Activated CD4-positive, alpha-beta T cell treated with anti-CD3 and anti-CD28 coated beads, Interleukin-2, amount 10 ng/mL, durations not matched to agents 24 days and 14 days (primary cell): ENCODE results near the gene FBXW8. TPM values are rescaled to one million over a fixed set of nuclear protein-coding genes. Genes with fewer than 3 reads are reported as not detected.

ENCODE experiments used
- DNase-seq: peaks from one replicate; pipeline ENCODE4 v3.0.0; 2022
- H3K27ac Mint-ChIP-seq: one replicate; pipeline ENCODE4 v1.8.0; 2022; ENCODE audit warnings: mild to moderate bottlenecking, mixed read lengths
- H3K27me3 Mint-ChIP-seq: one replicate; pipeline ENCODE4 v1.8.0; 2022; ENCODE audit warnings: mixed read lengths
- H3K36me3 Mint-ChIP-seq: one replicate; pipeline ENCODE4 v1.8.0; 2022; ENCODE audit warnings: low read depth, mild to moderate bottlenecking, mixed read lengths
- H3K4me1 Mint-ChIP-seq: one replicate; pipeline ENCODE4 v1.8.0; 2021; ENCODE audit warnings: mixed read lengths
- H3K4me3 Mint-ChIP-seq: one replicate; pipeline ENCODE4 v1.8.0; 2022; ENCODE audit warnings: mild to moderate bottlenecking, moderate library complexity, mixed read lengths
- H3K9me3 Mint-ChIP-seq: one replicate; pipeline ENCODE4 v1.8.0; 2021; ENCODE audit warnings: mixed read lengths
- intact Hi-C: fragments of 100-400 bp; cut with micrococcal nuclease; formaldehyde crosslinking; loops from one replicate; pipeline ENCODE4 v1.15.1; 2023
- total RNA-seq: library from RNA; stranded (reverse); gene quantifications from 2 replicates; pipeline ENCODE4 v1.2.3, GENCODE V29; 2022

Gene FBXW8
- total RNA-seq, 1 donor from 2014 or later: 6.2 TPM

DNA sequence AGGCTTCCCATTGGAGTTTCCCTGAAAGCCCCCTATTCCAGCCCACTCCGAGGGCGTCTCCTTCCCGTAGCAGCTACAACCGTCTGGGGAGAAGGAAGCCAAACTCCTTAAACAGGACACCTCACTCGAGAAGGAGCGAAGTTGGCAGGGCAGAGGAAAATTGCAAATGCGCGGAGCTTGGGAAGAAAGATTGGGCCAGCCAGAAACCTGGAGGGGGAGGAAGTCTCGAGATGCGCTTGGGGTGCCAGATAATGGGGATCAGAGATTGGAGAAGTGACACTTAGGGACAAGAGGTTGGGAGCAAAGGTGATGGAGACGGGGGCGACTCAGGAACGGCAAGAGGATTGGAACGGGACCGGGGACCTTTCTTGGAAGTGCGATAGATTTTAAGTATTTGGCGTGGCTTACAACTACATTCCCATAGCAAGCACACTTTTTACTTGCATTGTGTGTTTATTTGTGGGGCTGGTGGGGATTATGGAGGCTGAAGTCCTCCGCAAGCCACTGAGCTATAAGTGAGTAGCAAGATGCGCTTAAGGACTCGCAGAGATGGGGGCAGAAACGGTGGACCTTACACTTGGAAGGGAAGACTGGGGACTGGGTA, 30.4 kb upstream of the FBXW8 start:
- intact Hi-C loops: no loop called here
- Mint-ChIP-seq H3K27me3 (peaks cover 86% of the 10 kb centered on the region), H3K27ac (peak overlapping the region; percentile 22), H3K4me1 (peaks cover 25% of the 10 kb centered on the region), H3K9me3 (no peaks in the 10 kb centered on the region), H3K36me3 (no peaks in the 10 kb centered on the region), H3K4me3 (peak overlapping the region; percentile 76)
- DNase-seq: no peak

- Mint-ChIP-seq H3K9me3 (no peaks in the 10 kb centered on the region), H3K4me3 (peak overlapping the region; percentile 76), H3K27ac (peak overlapping the region; percentile 22), H3K27me3 (peaks cover 84% of the 10 kb centered on the region), H3K36me3 (no peaks in the 10 kb centered on the region), H3K4me1 (peaks cover 25% of the 10 kb centered on the region)
- peak; percentile 78 for DNase-seq
- intact Hi-C loops: no loop called here
These were observed 29.9 kb upstream of the FBXW8 start for GRCh38 chr12:116880817-116881324.

DNA sequence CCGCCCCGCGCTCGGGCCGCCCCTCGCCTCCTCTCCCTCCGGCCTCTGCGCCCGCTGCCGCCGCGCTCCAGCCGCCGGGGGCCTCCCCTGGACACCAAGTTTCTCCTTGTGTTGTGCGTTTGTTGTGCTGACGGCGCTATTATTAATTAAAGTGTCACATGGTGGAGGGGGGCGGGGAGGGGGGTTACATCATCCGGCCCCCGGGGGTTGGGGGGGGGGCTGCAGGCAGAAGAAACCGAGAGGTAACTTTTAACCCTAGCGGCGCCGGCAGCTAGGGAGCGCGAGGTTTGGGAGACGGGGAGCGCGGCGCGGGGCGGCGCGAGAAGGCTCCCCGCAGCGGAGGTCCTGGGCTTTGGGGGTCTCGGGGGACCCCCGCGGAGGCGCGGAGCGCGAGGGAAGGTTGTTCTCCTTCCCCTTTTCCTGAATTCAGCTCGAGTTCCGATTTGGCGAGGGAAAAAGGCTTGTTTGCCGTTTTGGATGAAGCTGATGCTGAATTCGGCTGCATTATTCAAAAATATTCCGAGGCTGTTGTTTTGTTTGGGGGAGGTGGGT, 29.3 kb upstream of the FBXW8 start, which contains the start of gene HRK:
HRK (minus strand) TSS at position 117 of the 552 bp plus-strand sequence. CDS start 134 bp downstream, outside the sequence.
- Mint-ChIP-seq H3K36me3 (no peaks in the 10 kb centered on the region), H3K9me3 (no peaks in the 10 kb centered on the region), H3K27me3 (peaks cover 79% of the 10 kb centered on the region), H3K27ac (peak within 1 kb of the TSS; percentile 22), H3K4me1 (peaks cover 25% of the 10 kb centered on the region), H3K4me3 (peak within 1 kb of the TSS; percentile 76)
- intact Hi-C loops: no loop called here
- no peak for DNase-seq

- intact Hi-C loops: loop anchor here (2.0 kb wide), 1 partner anchor 179 kb away; no protein-coding TSS in a partner anchor
- no peak overlapping the region for H3K27ac Mint-ChIP-seq
- no peaks in the 10 kb centered on the region for H3K9me3 Mint-ChIP-seq
- peak overlapping the region; percentile 41 for H3K4me3 Mint-ChIP-seq
- peaks cover 77% of the 10 kb centered on the region for H3K27me3 Mint-ChIP-seq
- H3K36me3 Mint-ChIP-seq: no peaks in the 10 kb centered on the region
- no peak for DNase-seq
- H3K4me1 Mint-ChIP-seq: peaks cover 25% of the 10 kb centered on the region
These were observed 28.8 kb upstream of the FBXW8 start for GRCh38 chr12:116881877-116882507.

- no peaks in the 10 kb centered on the region for H3K9me3 Mint-ChIP-seq
- H3K27me3 Mint-ChIP-seq: peaks cover 76% of the 10 kb centered on the region
- no peak overlapping the region for H3K27ac Mint-ChIP-seq
- no peaks in the 10 kb centered on the region for H3K36me3 Mint-ChIP-seq
- no peak for DNase-seq
- H3K4me1 Mint-ChIP-seq: peaks cover 25% of the 10 kb centered on the region
- intact Hi-C loops: loop anchor here (2.0 kb wide), 1 partner anchor 180 kb away; no protein-coding TSS in a partner anchor
- no peak overlapping the region for H3K4me3 Mint-ChIP-seq
These were observed 28.0 kb upstream of the FBXW8 start for GRCh38 chr12:116882742-116883141.

DNA sequence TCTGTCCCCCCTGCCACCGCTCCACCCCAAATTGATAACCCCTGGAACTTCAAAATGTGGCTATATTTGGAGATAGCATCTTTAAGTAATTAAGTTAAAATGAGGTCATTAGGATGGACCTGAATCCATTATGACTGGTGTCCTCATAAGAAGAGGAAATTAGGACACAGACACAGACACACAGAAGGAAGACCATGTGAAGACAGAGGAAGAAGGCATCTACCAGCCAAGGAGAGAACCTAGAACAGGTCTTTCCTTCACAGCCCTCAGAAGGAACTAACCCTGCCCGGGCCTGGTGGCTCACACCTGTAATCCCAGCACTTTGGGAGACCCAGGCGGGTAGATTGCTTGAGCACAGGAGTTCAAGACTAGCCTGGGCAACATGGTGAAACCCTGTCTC, 25.9 kb upstream of the FBXW8 start:
- H3K27ac Mint-ChIP-seq: no peak overlapping the region
- peaks cover 13% of the 10 kb centered on the region for H3K4me1 Mint-ChIP-seq
- H3K9me3 Mint-ChIP-seq: no peaks in the 10 kb centered on the region
- no peak overlapping the region for H3K4me3 Mint-ChIP-seq
- H3K36me3 Mint-ChIP-seq: no peaks in the 10 kb centered on the region
- peaks cover 62% of the 10 kb centered on the region for H3K27me3 Mint-ChIP-seq
- intact Hi-C loops: no loop called here
- DNase-seq: no peak

DNA sequence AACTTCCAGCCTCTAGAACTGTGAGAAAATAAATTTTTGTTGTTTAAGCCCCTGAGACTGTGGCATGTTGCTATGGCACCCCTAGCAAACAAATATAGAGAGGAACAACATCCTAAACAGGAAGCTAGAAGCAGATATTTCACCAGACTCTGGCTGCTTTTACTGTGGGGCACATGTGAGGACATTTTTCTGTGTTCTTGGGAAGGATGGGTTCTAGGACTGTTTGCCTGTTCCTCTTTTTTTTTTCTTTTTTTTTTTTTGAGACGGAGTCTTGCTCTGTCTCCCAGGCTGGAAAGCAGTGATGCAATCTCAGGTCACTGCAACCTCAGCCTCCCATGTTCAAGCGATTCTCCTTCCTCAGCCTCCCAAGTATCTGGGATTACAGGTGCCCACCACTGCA, 25.3 kb upstream of the FBXW8 start:
- no peak overlapping the region for H3K4me3 Mint-ChIP-seq
- H3K27ac Mint-ChIP-seq: no peak overlapping the region
- intact Hi-C loops: no loop called here
- no peak for DNase-seq
- peaks cover 7% of the 10 kb centered on the region for H3K4me1 Mint-ChIP-seq
- peaks cover 3% of the 10 kb centered on the region for H3K9me3 Mint-ChIP-seq
- H3K27me3 Mint-ChIP-seq: peaks cover 60% of the 10 kb centered on the region
- no peaks in the 10 kb centered on the region for H3K36me3 Mint-ChIP-seq

GRCh38 chr12:116887244-116887643, 23.5 kb upstream of the FBXW8 start:
- H3K27ac Mint-ChIP-seq: no peak overlapping the region
- H3K36me3 Mint-ChIP-seq: no peaks in the 10 kb centered on the region
- peaks cover 55% of the 10 kb centered on the region for H3K27me3 Mint-ChIP-seq
- H3K4me1 Mint-ChIP-seq: peaks cover 2% of the 10 kb centered on the region
- no peak overlapping the region for H3K4me3 Mint-ChIP-seq
- intact Hi-C loops: no loop called here
- H3K9me3 Mint-ChIP-seq: peaks cover 6% of the 10 kb centered on the region
- no peak for DNase-seq

- intact Hi-C loops: no loop called here
- H3K4me3 Mint-ChIP-seq: no peak overlapping the region
- H3K27me3 Mint-ChIP-seq: peaks cover 49% of the 10 kb centered on the region
These were observed 22.9 kb upstream of the FBXW8 start for GRCh38 chr12:116887897-116888296.

DNA sequence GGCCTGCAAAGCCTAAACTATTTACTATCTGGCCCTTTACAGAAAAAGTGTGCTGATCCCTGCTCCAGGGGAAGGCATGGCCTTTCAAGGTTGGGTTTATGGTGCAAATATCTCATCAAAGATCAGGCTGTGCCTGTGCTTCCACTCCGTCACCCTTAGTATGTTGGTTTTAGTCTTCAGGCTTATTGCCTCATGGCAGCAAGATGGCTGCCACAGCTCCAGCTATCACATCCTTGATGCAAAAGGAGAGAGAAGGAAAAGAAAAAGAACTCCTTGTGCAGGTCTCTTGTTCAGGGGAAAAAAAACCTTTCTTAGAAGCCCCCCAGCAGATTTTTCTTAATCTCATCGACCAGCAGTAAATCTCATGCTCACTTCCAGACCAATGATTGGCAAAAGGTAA, 20.4 kb upstream of the FBXW8 start:
- H3K27ac Mint-ChIP-seq: no peak overlapping the region
- no peaks in the 10 kb centered on the region for H3K36me3 Mint-ChIP-seq
- no peak overlapping the region for H3K4me3 Mint-ChIP-seq
- H3K9me3 Mint-ChIP-seq: peaks cover 6% of the 10 kb centered on the region
- peaks cover 33% of the 10 kb centered on the region for H3K27me3 Mint-ChIP-seq
- intact Hi-C loops: no loop called here
- no peak for DNase-seq
- H3K4me1 Mint-ChIP-seq: no peaks in the 10 kb centered on the region

More at GRCh38 chr12:116887897-116888296, 22.9 kb upstream of the FBXW8 start:
- no peaks in the 10 kb centered on the region for H3K36me3 Mint-ChIP-seq
- H3K9me3 Mint-ChIP-seq: peaks cover 6% of the 10 kb centered on the region
- no peak for DNase-seq
- no peak overlapping the region for H3K27ac Mint-ChIP-seq
- H3K4me1 Mint-ChIP-seq: no peaks in the 10 kb centered on the region

- peaks cover 6% of the 10 kb centered on the region for H3K9me3 Mint-ChIP-seq
- no peaks in the 10 kb centered on the region for H3K36me3 Mint-ChIP-seq
- H3K27me3 Mint-ChIP-seq: peaks cover 33% of the 10 kb centered on the region
- H3K27ac Mint-ChIP-seq: no peak overlapping the region
- H3K4me1 Mint-ChIP-seq: no peaks in the 10 kb centered on the region
- intact Hi-C loops: no loop called here
- no peak overlapping the region for H3K4me3 Mint-ChIP-seq
- DNase-seq: no peak
These were observed 19.7 kb upstream of the FBXW8 start for GRCh38 chr12:116891019-116891418.

- H3K4me1 Mint-ChIP-seq: no peaks in the 10 kb centered on the region
- H3K27me3 Mint-ChIP-seq: peaks cover 27% of the 10 kb centered on the region
- intact Hi-C loops: no loop called here
- DNase-seq: no peak
- H3K36me3 Mint-ChIP-seq: no peaks in the 10 kb centered on the region
- no peak overlapping the region for H3K27ac Mint-ChIP-seq
- H3K9me3 Mint-ChIP-seq: peaks cover 6% of the 10 kb centered on the region
- H3K4me3 Mint-ChIP-seq: no peak overlapping the region
These were observed 18.2 kb upstream of the FBXW8 start for GRCh38 chr12:116892349-116893140.

- intact Hi-C loops: no loop called here
- DNase-seq: no peak
- Mint-ChIP-seq H3K4me3 (no peak overlapping the region), H3K4me1 (no peaks in the 10 kb centered on the region), H3K27ac (no peak overlapping the region), H3K36me3 (no peaks in the 10 kb centered on the region), H3K9me3 (peaks cover 6% of the 10 kb centered on the region), H3K27me3 (peaks cover 35% of the 10 kb centered on the region)
These were observed 15.8 kb upstream of the FBXW8 start for GRCh38 chr12:116894913-116895312.
